Lung (tissue), 12 donors: Measurements from ENCODE around the gene ZNF322. TPM values are rescaled to one million over a fixed set of nuclear protein-coding genes. Genes with fewer than 3 reads are reported as not detected.

ENCODE experiments used
- ATAC-seq: fragments of 200-7000 bp; cut with Tn5 transposase; one replicate; pipeline ENCODE4 v1.9.1; 2020; ENCODE audit warnings: moderate number of reproducible peaks; ENCODE audit not compliant: insufficient read depth, low FRiP score
- DNase-seq, 3 donors: peaks; one replicate each; pipeline ENCODE4 v3.0.0-alpha.2; 2013 to 2017
- H3K27ac ChIP-seq, 2 donors: one replicate each; pipeline ENCODE4 v1.5.1; 2013; ENCODE audit warnings: mild to moderate bottlenecking in 2 of 2, moderate library complexity in 2 of 2, control low read depth in 1 of 2, inconsistent platforms in 1 of 2, low read depth in 1 of 2, low read length in 1 of 2
- H3K27me3 ChIP-seq, 3 donors: one replicate each; pipeline ENCODE4 v1.5.1; 2013; ENCODE audit warnings: low read length in 2 of 3; ENCODE audit not compliant: control insufficient read depth in 3 of 3, insufficient read depth in 3 of 3
- H3K36me3 ChIP-seq, 4 donors: one replicate each; pipeline ENCODE4 v1.5.1; 2013; ENCODE audit warnings: low read length in 4 of 4, mild to moderate bottlenecking in 1 of 4, moderate library complexity in 1 of 4; ENCODE audit not compliant: control insufficient read depth in 4 of 4, insufficient read depth in 4 of 4
- H3K4me1 ChIP-seq, 5 donors: one replicate each; pipeline ENCODE4 v1.5.1; 2013; ENCODE audit warnings: low read length in 5 of 5, mild to moderate bottlenecking in 2 of 5, moderate library complexity in 1 of 5; ENCODE audit not compliant: control insufficient read depth in 5 of 5, insufficient read depth in 5 of 5
- H3K4me3 ChIP-seq: one replicate; pipeline ENCODE4 v1.5.1; 2013; ENCODE audit warnings: mild to moderate bottlenecking, control low read depth, moderate library complexity
- H3K9ac ChIP-seq, 2 donors: one replicate each; pipeline ENCODE4 v1.5.1; 2013; ENCODE audit warnings: low read length in 2 of 2, control low read depth in 1 of 2; ENCODE audit not compliant: insufficient read depth in 1 of 2
- H3K9me3 ChIP-seq, 4 donors: one replicate each; pipeline ENCODE4 v1.5.1; 2013; ENCODE audit warnings: low read length in 3 of 4, mild to moderate bottlenecking in 1 of 4, moderate library complexity in 1 of 4; ENCODE audit not compliant: control insufficient read depth in 4 of 4, insufficient read depth in 3 of 4
- WGBS, 2 donors: extraction: QIAGEN DNeasy Blood & Tissue Kit; methylation state at CpG; one replicate each; pipeline ENCODE4 v1.1.7; 2013; 5-methylcytosine and 5-hydroxymethylcytosine counted together
- polyA plus RNA-seq, 2 donors: library from polyadenylated mRNA; stranded (reverse); fragments of 200-250 nt; gene quantifications; one replicate each; pipeline ENCODE4 v1.2.1, GENCODE V29; 2013
- total RNA-seq, 2 donors: library from RNA; depleted of rRNA in 1 of 2; stranded (reverse); fragments of >200 nt in 1 of 2; gene quantifications; one replicate each; pipeline ENCODE4 v1.2.1, GENCODE V29; 2014 to 2021
- TF ChIP-seq, protein P1 (sequence below): IDR thresholded peaks from 2 replicates; pipeline ENCODE4 v1.5.1; 2012; ENCODE audit warnings: mild to moderate bottlenecking; ENCODE audit errors: control extremely low read depth, extremely low read depth
- donor health status: control.
- donor health status: control.
- donor health status: Bipolar disorder and iron deficiency.
- donor health status: healthy.
- donor health status: DM: yes; HTN: yes; CAD: no.

Gene ZNF322
- total and polyA plus RNA-seq, 4 donors = 5.8 to 26.0 (median 14.5) TPM

- H3K27ac ChIP-seq = no peak overlapping the region
- H3K27me3 ChIP-seq = peaks cover 0 to 40% (median 28%) of the 10 kb centered on the region in 3 donors
- 92 to 97% methylated on average over 21 of the region's 21 CpGs for WGBS, 2 donors
- DNase-seq = no peak
- no peaks in the 10 kb centered on the region for H3K4me1 ChIP-seq
- H3K9me3 ChIP-seq = no peaks in the 10 kb centered on the region
- no peaks in the 10 kb centered on the region for H3K36me3 ChIP-seq
- TF ChIP-seq, protein P1, sequence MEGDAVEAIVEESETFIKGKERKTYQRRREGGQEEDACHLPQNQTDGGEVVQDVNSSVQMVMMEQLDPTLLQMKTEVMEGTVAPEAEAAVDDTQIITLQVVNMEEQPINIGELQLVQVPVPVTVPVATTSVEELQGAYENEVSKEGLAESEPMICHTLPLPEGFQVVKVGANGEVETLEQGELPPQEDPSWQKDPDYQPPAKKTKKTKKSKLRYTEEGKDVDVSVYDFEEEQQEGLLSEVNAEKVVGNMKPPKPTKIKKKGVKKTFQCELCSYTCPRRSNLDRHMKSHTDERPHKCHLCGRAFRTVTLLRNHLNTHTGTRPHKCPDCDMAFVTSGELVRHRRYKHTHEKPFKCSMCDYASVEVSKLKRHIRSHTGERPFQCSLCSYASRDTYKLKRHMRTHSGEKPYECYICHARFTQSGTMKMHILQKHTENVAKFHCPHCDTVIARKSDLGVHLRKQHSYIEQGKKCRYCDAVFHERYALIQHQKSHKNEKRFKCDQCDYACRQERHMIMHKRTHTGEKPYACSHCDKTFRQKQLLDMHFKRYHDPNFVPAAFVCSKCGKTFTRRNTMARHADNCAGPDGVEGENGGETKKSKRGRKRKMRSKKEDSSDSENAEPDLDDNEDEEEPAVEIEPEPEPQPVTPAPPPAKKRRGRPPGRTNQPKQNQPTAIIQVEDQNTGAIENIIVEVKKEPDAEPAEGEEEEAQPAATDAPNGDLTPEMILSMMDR = no peak
- H3K4me3 ChIP-seq = no peak overlapping the region
- no peak overlapping the region for H3K9ac ChIP-seq
- ATAC-seq = no peak
Measured at GRCh38 chr6:26588965-26589364, 70.6 kb downstream of the ZNF322 start.

Other genes starting within 250 kb of the ZNF322 start
- gene BTN3A3, start 219.2 kb downstream of the ZNF322 start, total RNA-seq = 10 to 100 TPM; 18.9 to 65.5 TPM
- 10 to 100 TPM in 1 of 2 donors, 1 to 10 TPM in 1; 8.1 to 22.9 TPM for gene BTN3A3, start 219.2 kb downstream of the ZNF322 start, polyA plus RNA-seq
- 10 to 100 TPM; 20.0 to 23.5 TPM for gene BTN2A1, start 201.8 kb downstream of the ZNF322 start, total RNA-seq
- 10 to 100 TPM; 12.4 to 35.3 TPM for gene BTN2A1, start 201.8 kb downstream of the ZNF322 start, polyA plus RNA-seq
- under 1 TPM; 0.06 to 0.26 TPM for gene BTN1A1, start 159.4 kb downstream of the ZNF322 start, total RNA-seq
- gene BTN1A1, start 159.4 kb downstream of the ZNF322 start, polyA plus RNA-seq = under 1 TPM in 1 of 2 donors, not detected in 1; 0.06 TPM
- gene HMGN4, start 121.4 kb downstream of the ZNF322 start, total RNA-seq = 10 to 100 TPM; 50.8 to 57.6 TPM
- gene HMGN4, start 121.4 kb downstream of the ZNF322 start, polyA plus RNA-seq = 10 to 100 TPM; 16.1 to 73.3 TPM
- 10 to 100 TPM; 15.6 to 18.2 TPM for gene ABT1, start 62.8 kb downstream of the ZNF322 start, total RNA-seq
- 10 to 100 TPM; 13.4 to 20.9 TPM for gene ABT1, start 62.8 kb downstream of the ZNF322 start, polyA plus RNA-seq